Measurements from ENCODE around the gene HINFP. TPM values are rescaled to one million over a fixed set of nuclear protein-coding genes. Genes with fewer than 3 reads are reported as not detected.
"Not testable (repeated sequence)": the region's sequence is repeated elsewhere in the genome, so short reads cannot be mapped to it uniquely, and the experiment has no call there.

HINFP gene
- total RNA-seq, 1 donor from 2014 or later: 38.5 TPM

GRCh38 chr11:119095066-119095880 is 26.1 kb upstream of the HINFP start:
- peak; percentile 97 for DNase-seq (ENCODE audit: low read depth, low spot score)
- Mint-ChIP-seq H3K4me3 (peak overlapping the region; percentile 91), H3K27me3 (ENCODE audit: low read depth) (peaks cover 13% of the 10 kb centered on the region), H3K4me1 (peaks cover 49% of the 10 kb centered on the region), H3K36me3 (ENCODE audit: low read depth) (peaks cover 34% of the 10 kb centered on the region), H3K27ac (ENCODE audit: unreplicated experiment) (peak overlapping the region; percentile 98), H3K9me3 (no peaks in the 10 kb centered on the region)
- peak; percentile 12 for TF ChIP-seq CTCF (conservative IDR thresholded peaks at IDR 0.05)

DNA sequence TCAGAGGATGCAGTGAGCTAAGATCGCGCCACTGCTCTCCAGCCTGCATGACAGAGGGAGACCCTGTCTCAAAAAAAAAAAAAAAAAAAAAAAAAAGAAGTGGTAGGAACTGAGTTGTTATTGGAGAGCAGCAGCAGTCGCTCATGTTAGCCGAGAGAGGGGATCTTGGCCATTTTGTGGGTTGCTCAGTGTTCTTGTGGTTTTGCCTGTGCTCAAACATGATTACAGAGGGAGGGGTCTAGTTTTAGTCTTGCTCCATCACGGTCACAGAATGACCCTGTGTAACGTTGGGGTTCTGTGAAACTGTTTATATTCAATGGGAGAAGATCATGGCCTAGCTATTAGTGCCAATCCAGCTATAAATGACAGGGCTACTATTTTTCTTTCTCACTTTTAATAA is 21.7 kb upstream of the HINFP start:
- DNase-seq (ENCODE audit: low read depth, low spot score): no peak
- H3K4me1 Mint-ChIP-seq: peaks cover 44% of the 10 kb centered on the region
- no peaks in the 10 kb centered on the region for H3K9me3 Mint-ChIP-seq
- peak overlapping the region; percentile 92 for H3K4me3 Mint-ChIP-seq
- peaks cover 12% of the 10 kb centered on the region for H3K36me3 Mint-ChIP-seq (ENCODE audit: low read depth)
- no peaks in the 10 kb centered on the region for H3K27me3 Mint-ChIP-seq (ENCODE audit: low read depth)
- TF ChIP-seq CTCF (conservative IDR thresholded peaks at IDR 0.05): no peak
- no peak overlapping the region for H3K27ac Mint-ChIP-seq (ENCODE audit: unreplicated experiment)

DNA sequence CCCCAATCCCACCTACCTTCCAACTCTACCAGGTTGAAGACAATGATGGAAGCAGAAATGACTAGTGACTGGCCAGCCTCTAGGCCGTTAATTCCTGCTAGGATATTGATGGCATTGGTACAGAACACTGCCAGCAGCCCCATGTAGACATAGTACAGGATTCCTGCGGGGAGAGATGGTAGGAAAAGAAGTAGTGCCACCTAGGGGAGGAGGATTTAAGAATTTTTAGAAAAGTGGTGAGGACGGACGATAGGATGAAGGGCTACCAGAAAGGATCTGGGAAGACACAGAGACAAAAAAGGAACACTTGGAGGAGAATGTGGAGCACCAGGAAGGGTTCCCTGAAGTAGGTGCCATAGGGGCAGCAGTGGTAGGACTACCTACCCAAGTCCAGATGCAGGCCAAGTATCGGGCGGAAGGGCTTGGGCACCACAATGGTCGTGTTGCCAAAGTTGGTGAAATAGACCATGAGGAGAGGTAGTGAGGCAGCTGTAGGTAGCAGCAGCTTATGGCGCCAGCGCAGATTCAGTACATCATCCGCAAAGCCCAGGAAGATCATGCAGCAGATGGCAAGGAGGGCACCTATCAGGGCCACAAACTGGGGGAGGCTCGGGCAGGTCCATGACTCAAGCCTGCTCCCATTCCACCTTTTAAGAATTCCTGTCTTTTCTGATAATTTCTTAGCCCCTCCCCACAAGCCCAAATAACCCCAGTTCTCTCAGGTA is 21.0 kb upstream of the HINFP start:
- Mint-ChIP-seq H3K36me3 (ENCODE audit: low read depth) (peaks cover 9% of the 10 kb centered on the region), H3K9me3 (no peaks in the 10 kb centered on the region), H3K27ac (ENCODE audit: unreplicated experiment) (no peak overlapping the region), H3K4me1 (peaks cover 43% of the 10 kb centered on the region), H3K4me3 (peak overlapping the region; percentile 92), H3K27me3 (ENCODE audit: low read depth) (no peaks in the 10 kb centered on the region)
- peak; percentile 50 for TF ChIP-seq CTCF (conservative IDR thresholded peaks at IDR 0.05)
- DNase-seq (ENCODE audit: low read depth, low spot score): no peak

- H3K27me3 Mint-ChIP-seq (ENCODE audit: low read depth): no peaks in the 10 kb centered on the region
- peak overlapping the region; percentile 92 for H3K4me3 Mint-ChIP-seq
- H3K36me3 Mint-ChIP-seq (ENCODE audit: low read depth): peaks cover 8% of the 10 kb centered on the region
- no peaks in the 10 kb centered on the region for H3K9me3 Mint-ChIP-seq
- no peak for DNase-seq (ENCODE audit: low read depth, low spot score)
- peak overlapping the region; percentile 99 for H3K27ac Mint-ChIP-seq (ENCODE audit: unreplicated experiment)
- peak; percentile 32 for TF ChIP-seq CTCF (conservative IDR thresholded peaks at IDR 0.05)
- peaks cover 37% of the 10 kb centered on the region for H3K4me1 Mint-ChIP-seq
These were observed 20.2 kb upstream of the HINFP start for GRCh38 chr11:119100994-119101758.

GRCh38 chr11:119101759-119102423 is 19.5 kb upstream of the HINFP start, which contains the start of gene DPAGT1:
Gene DPAGT1 (minus strand): TSS chr11:119101853. CDS start chr11:119101655, 198 bp downstream.
- peak within 1 kb of the TSS; percentile 92 for H3K4me3 Mint-ChIP-seq
- H3K27ac Mint-ChIP-seq (ENCODE audit: unreplicated experiment): peak within 1 kb of the TSS; percentile 99
- DNase-seq (ENCODE audit: low read depth, low spot score): peak; percentile 76
- H3K27me3 Mint-ChIP-seq (ENCODE audit: low read depth): no peaks in the 10 kb centered on the region
- H3K9me3 Mint-ChIP-seq: no peaks in the 10 kb centered on the region
- peaks cover 4% of the 10 kb centered on the region for H3K36me3 Mint-ChIP-seq (ENCODE audit: low read depth)
- TF ChIP-seq CTCF (conservative IDR thresholded peaks at IDR 0.05): no peak
- peaks cover 40% of the 10 kb centered on the region for H3K4me1 Mint-ChIP-seq

DNA sequence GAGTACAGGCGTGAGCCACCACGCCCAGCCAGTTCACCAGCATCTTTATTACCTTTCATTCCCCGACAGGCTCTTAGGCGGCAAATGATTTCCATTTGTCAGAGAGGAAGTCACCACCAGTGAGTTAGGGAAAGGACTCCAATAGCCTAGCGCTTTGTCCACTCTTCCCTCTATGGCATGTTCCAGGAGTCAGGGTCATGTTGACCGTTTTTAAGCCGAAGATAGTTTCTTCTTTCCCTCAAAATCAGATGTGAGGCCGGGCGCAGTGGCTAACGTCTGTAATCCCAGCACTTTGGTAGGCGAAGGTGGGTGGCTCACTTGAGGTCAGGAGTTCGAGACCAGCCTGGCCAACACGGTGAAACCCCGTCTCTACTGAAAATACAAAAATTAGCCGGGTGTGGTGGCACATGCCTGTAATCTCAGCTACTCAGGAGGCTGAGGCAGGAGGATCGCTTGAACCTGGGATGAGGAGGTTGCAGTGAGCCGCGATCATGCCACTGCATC is 18.2 kb upstream of the HINFP start:
- not testable (repeated sequence) for H3K27me3 Mint-ChIP-seq (ENCODE audit: low read depth); H3K27ac Mint-ChIP-seq (ENCODE audit: unreplicated experiment); H3K9me3 Mint-ChIP-seq; H3K36me3 Mint-ChIP-seq (ENCODE audit: low read depth); DNase-seq (ENCODE audit: low read depth, low spot score)
- peak overlapping the region; percentile 59 for H3K4me3 Mint-ChIP-seq
- H3K4me1 Mint-ChIP-seq: peaks cover 45% of the 10 kb centered on the region

Data from neural crest cell (in vitro differentiated cells).